AG09309 (cell line): ENCODE measurements around the gene RIC3.

ENCODE experiments used
- DNase-seq: peaks from one replicate; pipeline ENCODE4 v3.0.0-alpha.2; 2010; ENCODE audit warnings: low read depth
- H3K4me3 ChIP-seq: 2 replicates; pipeline ENCODE4 v1.5.1; 2011; ENCODE audit warnings: mild to moderate bottlenecking, low read depth, low read length, moderate library complexity; ENCODE audit not compliant: control insufficient read depth
- CTCF ChIP-seq: IDR thresholded peaks from 2 replicates; pipeline ENCODE4 v1.5.1; 2011; ENCODE audit warnings: mild to moderate bottlenecking, low read depth, low read length, inconsistent platforms; ENCODE audit not compliant: insufficient read depth, control insufficient read depth; ENCODE audit errors: missing control alignments

RIC3 gene

GRCh38 chr11:8207080-8208000, 38.5 kb upstream of the RIC3 start:
- DNase-seq: no peak
- H3K4me3 ChIP-seq: no peak overlapping the region
- no peak for TF ChIP-seq CTCF

GRCh38 chr11:8206251-8207079, 37.6 kb upstream of the RIC3 start:
- DNase-seq: no peak
- TF ChIP-seq CTCF: no peak
- no peak overlapping the region for H3K4me3 ChIP-seq

GRCh38 chr11:8205566-8205965, 36.7 kb upstream of the RIC3 start:
- TF ChIP-seq CTCF: no peak

GRCh38 chr11:8204596-8204995, 35.8 kb upstream of the RIC3 start:
- no peak overlapping the region for H3K4me3 ChIP-seq
- no peak for DNase-seq
- no peak for TF ChIP-seq CTCF

More at GRCh38 chr11:8205566-8205965, 36.7 kb upstream of the RIC3 start:
- no peak for DNase-seq
- no peak overlapping the region for H3K4me3 ChIP-seq

- no peak overlapping the region for H3K4me3 ChIP-seq
- TF ChIP-seq CTCF: no peak
- DNase-seq: no peak
Measured at GRCh38 chr11:8204025-8204424, 35.2 kb upstream of the RIC3 start.

GRCh38 chr11:8203414-8203715, 34.5 kb upstream of the RIC3 start:
- no peak overlapping the region for H3K4me3 ChIP-seq
- no peak for DNase-seq

More at GRCh38 chr11:8203414-8203715, 34.5 kb upstream of the RIC3 start:
- no peak for TF ChIP-seq CTCF
